Activated effector memory CD4-positive, alpha-beta T cell treated with anti-CD3 and anti-CD28 coated beads, Interleukin-2, amount 50 U/mL, for 16 hours (primary cell): ENCODE data around the gene VCAN.

ENCODE experiments used
- DNase-seq: peaks from one replicate; pipeline ENCODE4 v3.0.0-alpha.2; 2020

VCAN gene

DNA sequence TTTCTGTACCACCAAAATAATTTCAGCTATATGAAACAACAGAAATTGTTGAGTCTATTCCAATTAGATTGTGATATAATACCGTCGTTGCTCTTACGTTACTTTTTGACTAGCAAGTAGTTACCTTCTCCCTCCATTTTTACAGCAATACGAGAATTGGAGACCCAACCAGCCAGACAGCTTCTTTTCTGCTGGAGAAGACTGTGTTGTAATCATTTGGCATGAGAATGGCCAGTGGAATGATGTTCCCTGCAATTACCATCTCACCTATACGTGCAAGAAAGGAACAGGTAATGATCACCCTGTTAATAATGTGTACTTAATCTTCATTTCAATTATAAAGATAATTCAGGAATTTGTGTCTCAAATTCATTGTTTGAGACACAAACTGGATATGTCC, 100.7 kb downstream of the VCAN start:
- DNase-seq: no peak

DNA sequence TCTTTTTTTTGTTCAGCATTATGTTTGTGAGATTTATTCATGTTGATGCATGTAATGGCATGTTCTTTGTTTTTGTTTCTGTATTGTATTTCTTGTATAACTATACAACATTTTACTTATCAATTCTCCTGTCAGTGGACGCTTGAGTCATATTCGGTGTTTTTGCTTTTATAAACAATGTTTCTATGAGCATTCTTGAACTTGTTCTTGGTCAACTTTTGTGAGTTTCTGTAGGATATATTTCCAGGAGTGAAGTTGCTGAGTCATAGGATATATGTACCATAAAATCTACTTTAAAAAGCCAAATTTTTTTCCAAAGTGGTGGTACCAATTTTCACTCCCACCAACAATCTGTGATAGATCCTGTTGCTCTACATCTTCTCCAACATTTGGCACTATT, 104.8 kb downstream of the VCAN start:
- no peak for DNase-seq

DNA sequence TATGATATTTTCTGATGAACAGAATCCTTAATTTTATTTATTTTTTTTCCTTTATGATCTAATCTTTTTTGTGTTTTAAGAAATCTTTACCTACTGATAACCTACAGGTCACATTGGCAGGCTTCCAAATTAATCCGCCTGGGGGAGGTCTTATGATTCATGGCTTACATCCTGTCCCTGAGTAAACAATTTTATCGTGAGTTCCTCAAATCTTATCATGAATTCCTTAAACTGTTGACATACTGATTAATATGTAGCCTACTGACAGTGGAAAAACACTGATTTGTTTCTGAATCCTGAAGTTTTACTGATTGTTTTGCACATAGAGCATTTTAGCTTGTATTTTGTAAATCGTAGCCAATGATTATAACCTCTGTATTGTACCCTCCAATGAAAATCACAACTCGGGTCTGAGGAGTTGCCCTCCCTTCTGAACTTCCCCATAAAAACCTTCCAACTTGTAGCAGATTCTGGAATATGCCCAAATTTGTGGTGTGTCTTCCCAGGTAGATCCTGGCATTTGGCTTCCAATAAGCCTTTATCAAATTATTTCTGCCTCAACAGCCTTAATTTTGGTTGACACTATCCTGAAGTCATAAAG, 105.6 kb downstream of the VCAN start:
- no peak for DNase-seq

GRCh38 chr5:83583859-83584258, 112.3 kb downstream of the VCAN start:
- no peak for DNase-seq

- no peak for DNase-seq
Observed at GRCh38 chr5:83586874-83587776, 115.6 kb downstream of the VCAN start.

- DNase-seq: no peak
Observed at GRCh38 chr5:83589786-83590185, 118.2 kb downstream of the VCAN start.

- no peak for DNase-seq
Observed at GRCh38 chr5:83590966-83591365, 119.4 kb downstream of the VCAN start.

GRCh38 chr5:83595217-83595616, 123.7 kb downstream of the VCAN start:
- no peak for DNase-seq

- DNase-seq: no peak
Observed at GRCh38 chr5:83608122-83608521, 136.6 kb downstream of the VCAN start.

- DNase-seq: no peak
Observed at GRCh38 chr5:83614841-83615240, 143.3 kb downstream of the VCAN start.

GRCh38 chr5:83628360-83628759, 156.8 kb downstream of the VCAN start:
- no peak for DNase-seq
